Muscle of arm (tissue), 12 donors: ENCODE data around the gene HOXC6. TPM values are rescaled to one million over a fixed set of nuclear protein-coding genes. Genes with fewer than 3 reads are reported as not detected.

Experiments
- DNase-seq: peaks from one replicate; pipeline ENCODE4 v3.0.0-alpha.2; 2013
- polyA plus RNA-seq, 12 donors: library from polyadenylated mRNA; unstranded; fragments of 120-200 nt; gene quantifications; one replicate each; pipeline ENCODE4 v1.2.1, GENCODE V29; 2013; ENCODE audit not compliant: insufficient read length in 12 of 12

The HOXC6 gene
- polyA plus RNA-seq, 12 donors: 3.0 to 20.5 (median 5.9) TPM; not detected in 2

DNA sequence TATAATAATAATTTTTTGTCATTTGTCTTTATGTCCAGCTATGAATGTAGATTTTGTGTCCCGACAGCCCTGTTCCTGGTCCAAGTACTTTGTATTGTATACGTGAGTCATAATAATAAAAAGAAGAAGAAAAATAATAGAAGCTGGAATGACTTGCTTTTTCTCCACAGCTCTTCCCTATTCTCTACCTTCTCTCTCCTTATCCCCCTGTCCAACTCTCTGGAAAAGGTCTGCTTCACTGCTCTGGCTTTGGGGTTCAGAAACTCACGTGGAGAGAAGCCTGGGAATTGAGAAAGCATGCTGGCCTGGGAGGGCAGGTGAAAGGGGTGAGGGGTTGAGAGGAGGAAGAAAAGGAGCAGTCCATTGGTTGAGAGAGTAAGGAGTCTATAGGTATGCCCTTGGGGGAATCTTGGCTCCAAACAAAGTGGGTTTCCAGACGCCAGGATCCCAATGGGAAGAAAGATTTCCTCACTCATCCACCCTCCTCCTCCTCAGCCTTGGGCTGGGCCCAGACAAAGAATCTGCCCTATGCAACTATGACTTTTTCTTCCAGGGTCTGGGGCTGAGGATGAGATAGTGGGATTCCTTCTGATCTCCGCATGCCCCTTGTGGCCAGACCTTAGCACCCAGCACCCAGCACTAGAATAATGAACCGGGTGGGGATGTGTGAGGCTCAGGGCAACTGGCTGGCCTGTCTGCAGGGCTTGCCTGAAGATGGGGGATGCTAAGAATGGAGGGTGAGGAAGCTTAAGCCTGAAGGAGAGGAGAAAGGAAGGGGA lies 15.4 kb upstream of the HOXC6 start:
- DNase-seq: no peak

- DNase-seq: no peak
Observed at GRCh38 chr12:54014377-54015017, 13.7 kb upstream of the HOXC6 start.

DNA sequence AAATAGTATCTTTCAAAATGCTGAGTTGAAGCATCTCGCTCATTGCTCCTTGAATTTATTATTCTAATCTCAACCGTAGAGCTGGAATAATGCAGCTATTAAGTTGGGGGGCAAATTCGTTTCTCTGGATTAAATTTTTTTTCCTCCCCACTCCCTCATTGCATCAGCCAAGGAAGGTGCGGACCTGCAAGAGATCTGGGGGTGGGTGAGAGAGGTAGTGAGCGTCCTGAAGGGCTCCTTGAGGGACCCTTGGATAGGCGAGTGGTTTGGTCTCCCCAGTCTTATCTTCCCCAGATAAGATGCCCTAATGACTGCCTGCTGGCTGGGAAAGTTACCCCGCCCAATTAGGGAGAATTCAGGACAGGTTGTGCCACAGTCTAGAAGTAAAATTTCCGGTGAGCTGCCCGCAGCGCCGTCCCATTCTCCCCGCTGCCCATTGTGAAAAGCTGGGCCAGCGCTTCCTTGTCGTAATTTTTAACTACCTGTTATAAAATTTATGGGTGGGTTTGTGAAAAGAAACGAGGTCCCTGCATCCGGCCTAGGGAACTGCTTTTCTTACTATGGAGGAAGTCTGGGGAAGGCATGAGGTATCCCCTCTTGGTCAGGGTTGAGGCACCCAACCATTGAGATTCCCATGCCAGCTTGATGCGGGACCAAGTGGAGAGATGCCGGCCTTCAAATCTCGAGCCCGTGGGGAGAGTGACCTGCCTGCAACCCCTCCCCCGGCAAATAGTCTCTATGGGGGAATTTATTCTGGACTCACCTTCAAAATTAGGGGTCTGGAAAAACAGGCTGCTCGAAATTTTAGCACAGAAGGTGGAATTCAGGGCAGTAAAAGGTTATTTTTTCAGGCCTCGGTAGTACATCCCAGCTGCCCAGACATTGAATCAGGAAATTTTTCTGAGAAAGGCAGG lies 13.0 kb upstream of the HOXC6 start:
- DNase-seq: no peak

- DNase-seq: no peak
Observed at GRCh38 chr12:54016051-54016450, 12.2 kb upstream of the HOXC6 start.

DNA sequence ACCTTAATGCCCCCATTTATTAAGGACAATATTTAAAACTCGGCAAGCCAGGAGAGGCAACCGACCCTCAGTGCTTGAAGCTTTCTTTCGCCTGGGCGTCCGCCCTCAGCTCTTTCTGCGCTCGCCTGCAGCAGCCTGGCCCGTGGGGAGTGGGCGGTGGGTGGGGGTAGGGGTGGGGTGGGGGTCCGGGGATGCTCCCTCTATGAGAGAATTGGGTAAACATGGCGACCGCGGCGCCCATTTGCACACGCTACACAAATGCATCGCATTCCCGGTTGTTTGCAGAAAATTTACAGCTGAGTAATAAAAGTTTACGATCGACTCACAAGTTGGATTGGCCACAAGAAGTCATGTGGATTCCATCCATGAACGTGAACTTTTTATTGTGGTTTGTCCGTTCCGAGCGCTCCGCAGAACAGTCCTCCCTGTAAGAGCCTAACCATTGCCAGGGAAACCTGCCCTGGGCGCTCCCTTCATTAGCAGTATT lies 11.7 kb upstream of the HOXC6 start:
- DNase-seq: no peak

- no peak for DNase-seq
Observed at GRCh38 chr12:54017027-54017788, 11.0 kb upstream of the HOXC6 start.

GRCh38 chr12:54017878-54018467 lies 10.3 kb upstream of the HOXC6 start:
- DNase-seq: peak; percentile 85

DNA sequence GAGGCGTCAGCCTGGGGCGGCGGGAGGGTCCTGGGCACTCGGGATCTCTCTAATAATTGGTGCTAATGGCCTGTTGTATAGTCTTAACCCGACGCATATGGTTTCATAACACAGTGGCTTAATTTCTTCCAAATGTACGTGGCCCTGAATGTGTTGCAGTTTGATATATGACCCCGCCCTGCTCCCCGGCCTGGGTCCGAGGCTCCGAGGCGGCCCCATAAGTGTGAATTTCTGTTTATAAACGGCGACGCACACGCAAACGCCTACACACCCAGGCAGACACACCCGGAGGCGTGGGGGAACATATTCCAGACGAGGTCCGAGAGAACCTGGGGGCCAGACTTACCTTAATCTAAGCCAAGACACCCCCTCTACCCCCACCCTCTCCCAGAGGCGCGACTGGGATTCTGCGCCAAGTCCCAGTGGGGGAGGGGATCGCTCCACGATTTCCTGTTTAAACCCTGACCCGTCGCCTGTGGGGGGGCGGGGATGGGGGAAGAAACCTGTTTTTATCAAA lies 9.7 kb upstream of the HOXC6 start:
- DNase-seq: no peak

DNA sequence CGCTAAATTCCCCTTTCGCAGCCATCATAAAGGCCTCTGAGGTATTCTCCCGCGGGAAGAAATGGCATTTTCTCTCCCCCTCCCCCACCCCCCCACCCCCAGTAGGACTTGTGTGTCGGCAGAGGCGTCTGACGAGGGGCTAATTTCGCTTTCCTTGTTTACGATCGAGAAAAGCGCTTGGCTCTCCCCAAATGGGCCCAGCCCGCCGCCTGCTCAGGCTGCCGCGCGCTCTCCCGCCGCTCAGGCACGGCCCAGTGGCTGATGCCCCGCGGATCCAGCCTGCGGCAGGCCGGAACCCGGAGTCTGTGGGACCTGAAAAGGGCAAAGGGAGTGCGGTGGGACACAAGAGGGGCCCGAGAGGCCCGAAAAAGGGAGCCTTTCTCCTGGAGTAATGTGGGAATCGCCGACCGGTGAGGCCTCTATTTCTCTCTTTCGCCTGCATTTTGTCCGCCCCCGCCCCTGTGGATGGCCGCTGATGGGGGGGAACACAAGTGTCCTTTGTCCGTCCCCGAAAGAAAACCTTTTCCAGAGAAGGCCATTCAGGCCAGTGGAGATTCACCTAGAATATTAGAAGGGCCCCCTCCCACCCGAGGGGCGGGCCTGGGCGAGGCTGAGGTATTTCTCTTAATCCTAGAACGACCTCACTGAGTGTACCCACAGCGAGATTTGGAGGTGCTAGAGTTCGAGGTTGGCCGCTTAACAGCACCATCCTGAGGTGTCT lies 9.0 kb upstream of the HOXC6 start:
- no peak for DNase-seq

DNA sequence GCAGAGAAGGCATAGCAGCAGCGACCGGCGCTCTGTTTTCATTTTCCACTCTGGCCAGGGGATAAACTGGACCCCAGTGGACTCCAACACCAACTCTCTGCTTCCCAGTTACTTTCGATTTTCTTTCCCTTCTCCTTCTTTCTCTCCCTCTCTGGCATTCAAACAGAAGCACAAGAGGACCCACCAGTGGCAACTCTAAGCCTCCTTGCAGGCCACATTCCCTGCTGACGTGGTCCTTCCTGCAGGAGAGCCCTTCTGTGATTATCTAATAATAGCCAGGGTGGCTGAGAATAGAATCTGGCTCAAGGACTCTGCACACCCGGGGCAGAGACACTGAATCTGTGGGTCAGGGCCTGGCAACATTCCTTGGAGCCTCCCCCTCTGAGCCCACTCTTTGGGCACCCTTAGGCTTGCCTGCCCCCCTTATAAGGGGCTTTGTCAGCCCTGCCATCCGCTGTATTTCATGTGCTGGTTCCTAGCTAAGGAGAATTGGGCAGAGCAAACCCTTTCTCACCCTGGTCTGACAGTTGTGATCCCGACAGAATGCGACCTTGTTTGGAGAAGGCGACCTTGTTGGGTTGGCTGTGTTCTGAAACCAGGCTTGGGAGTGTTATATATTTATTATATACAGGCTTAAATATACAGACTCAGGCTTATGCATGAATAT lies 8.2 kb upstream of the HOXC6 start:
- DNase-seq: no peak

GRCh38 chr12:54020591-54021405 lies 7.4 kb upstream of the HOXC6 start:
- no peak for DNase-seq

- no peak for DNase-seq
Observed at GRCh38 chr12:54021432-54022013, 6.7 kb upstream of the HOXC6 start.

DNA sequence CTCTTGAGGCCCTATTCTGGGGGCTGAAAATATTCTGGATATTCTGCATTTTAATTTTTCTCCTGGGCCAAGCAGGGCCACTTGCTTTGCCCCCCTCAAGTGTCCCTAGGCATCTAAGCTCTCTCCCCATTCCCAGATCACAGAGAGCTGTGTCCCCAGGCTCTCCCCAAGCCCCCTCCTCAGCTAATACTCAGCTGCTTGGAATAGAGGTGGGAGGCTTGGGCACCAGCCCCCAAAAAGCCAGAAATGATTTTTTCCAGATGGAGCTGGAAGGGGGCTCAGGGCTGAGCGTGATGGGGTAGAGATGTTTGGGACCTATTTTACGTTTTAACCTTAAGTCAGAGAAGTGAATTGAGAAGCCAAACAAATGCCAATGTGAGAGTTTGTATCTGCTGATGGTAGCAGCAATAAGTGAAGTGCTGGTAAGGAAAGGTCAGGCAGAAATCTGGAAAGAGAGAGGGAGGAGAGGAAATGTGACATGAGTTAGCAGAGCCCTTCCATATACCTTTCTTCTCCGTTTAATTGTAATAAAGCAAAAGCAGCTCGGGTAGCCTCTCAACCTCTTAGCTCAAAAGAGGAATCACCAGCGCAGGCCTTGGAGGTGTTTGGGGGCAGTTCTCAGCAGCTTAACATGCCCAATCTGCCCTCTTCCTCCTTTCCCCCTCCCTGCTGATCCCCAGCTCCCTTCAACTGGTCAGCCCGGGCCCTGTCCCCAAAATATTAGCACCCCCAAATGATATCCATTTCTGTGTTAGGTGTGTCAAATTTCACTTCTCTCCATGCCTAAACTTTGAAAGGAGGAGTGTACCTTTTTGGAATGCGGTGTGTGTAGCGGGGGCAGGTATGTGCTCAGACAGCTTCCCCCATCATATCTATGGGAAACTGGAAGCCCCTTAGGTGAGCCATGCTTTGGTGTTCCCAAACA lies 5.0 kb upstream of the HOXC6 start:
- no peak for DNase-seq

DNA sequence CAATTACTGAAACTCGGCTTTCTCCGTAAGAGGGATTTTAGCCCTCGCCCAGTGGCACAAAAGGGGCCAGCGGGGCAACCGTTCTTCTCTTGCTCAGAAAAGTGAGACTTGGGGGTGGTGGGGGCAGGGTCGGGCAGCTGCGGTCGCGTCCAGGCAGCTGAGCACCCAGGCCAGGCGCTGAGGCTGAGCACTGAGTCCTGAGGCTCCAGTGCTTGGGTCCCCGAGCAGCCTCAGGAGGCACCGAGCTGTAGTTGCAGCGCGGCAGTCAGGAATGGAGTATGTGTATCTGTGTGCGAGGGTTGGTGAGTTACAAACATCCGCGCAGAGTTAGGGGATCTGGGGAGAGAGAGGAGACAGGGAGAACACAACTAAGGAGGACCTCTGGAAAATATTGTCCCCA lies 4.1 kb upstream of the HOXC6 start:
- DNase-seq: no peak

DNA sequence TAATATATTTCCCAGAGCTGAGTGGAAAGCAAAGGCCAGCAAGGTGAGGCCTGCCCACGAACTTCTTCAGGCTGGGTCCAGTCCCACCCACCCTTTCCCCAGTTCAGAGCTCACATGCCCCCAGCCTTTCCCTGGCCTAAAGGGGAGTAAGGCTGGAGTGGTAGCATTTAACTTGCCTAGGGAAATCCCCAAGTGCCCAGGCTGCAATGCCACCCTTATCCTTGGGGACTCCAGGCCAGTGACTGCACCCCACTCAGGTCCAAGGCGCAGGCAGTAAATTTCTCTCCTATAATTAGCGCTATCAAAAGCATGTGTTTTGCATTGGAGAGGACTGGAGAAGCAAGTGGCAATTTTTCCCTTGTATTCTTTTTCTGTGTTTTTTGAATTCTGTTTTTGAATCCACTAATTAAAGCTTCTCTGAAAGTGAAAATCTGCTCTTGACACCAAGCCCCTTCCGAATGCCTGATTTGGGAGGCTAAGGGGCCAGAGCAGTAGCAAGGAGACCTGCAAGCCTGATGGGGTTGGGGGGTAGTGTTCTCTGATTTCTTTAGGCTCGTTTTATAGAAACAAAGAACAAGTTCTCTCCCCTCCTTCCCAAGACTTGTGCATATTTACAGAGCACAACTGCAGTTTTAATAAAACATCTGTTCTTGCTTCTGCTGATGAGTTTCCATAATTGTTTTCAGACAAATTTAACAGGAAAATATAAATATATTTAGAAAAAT lies 3.5 kb upstream of the HOXC6 start:
- no peak for DNase-seq
